Adrenal gland (tissue), 12 donors: ENCODE data around the gene ITPK1. TPM values are rescaled to one million over a fixed set of nuclear protein-coding genes. Genes with fewer than 3 reads are reported as not detected.

ENCODE experiments used
- DNase-seq, 7 donors: peaks; one replicate each; pipeline ENCODE4 v3.0.0-alpha.2; 2019 to 2020
- H3K27ac ChIP-seq, 5 donors: fragments of 200-600 bp; sonication (generic) in 4 of 5; 1 replicate in 3 of 5; 2 replicates in 2 of 5; pipeline versions ENCODE4 v1.5.1 to v1.8.0; 2016 to 2020; ENCODE audit warnings: mild to moderate bottlenecking in 1 of 5
- H3K27me3 ChIP-seq: fragments of 200-600 bp; 2 replicates; pipeline ENCODE4 v1.8.0; 2021
- H3K36me3 ChIP-seq, 2 donors: fragments of 200-600 bp; replicated peaks in 1 of 2; 1 replicate in 1 of 2; 2 replicates in 1 of 2; pipeline versions ENCODE4 v1.5.1 to v1.8.0; 2018 to 2022
- H3K4me1 ChIP-seq, 2 donors: fragments of 200-600 bp; replicated peaks in 1 of 2; 1 replicate in 1 of 2; 2 replicates in 1 of 2; pipeline versions ENCODE4 v1.5.1 to v1.8.0; 2018 to 2021
- H3K4me3 ChIP-seq, 4 donors: fragments of 200-600 bp; sonication (generic) in 3 of 4; one replicate each; pipeline ENCODE4 v1.5.1; 2016 to 2018
- H3K9me3 ChIP-seq, 3 donors: fragments of 200-600 bp; sonication (generic) in 1 of 3; replicated peaks in 1 of 3; 1 replicate in 2 of 3; 2 replicates in 1 of 3; pipeline versions ENCODE4 v1.5.1 to v1.8.0; 2016 to 2021
- CTCF ChIP-seq, 6 experiments: fragments of 450-650 bp in 4 of 6; fragments of 200-600 bp in 2 of 6; sonication (generic) in 1 of 6; IDR thresholded peaks; 1 replicate in 5 of 6; 2 replicates in 1 of 6; pipeline versions ENCODE4 v1.5.1 to v1.8.0; 2016 to 2021; ENCODE audit warnings: antibody characterized with exemption in 6 of 6, mild to moderate bottlenecking in 2 of 6, moderate library complexity in 1 of 6
- POLR2A ChIP-seq, 2 donors: fragments of 450-650 bp; IDR thresholded peaks; one replicate each; pipeline ENCODE4 v1.6.1; 2017; ENCODE audit warnings: antibody characterized with exemption in 2 of 2, mild to moderate bottlenecking in 2 of 2, moderate library complexity in 1 of 2
- WGBS, 4 donors: extraction: QIAGEN DNeasy Blood & Tissue Kit in 2 of 4; methylation state at CpG; one replicate each; pipeline versions ENCODE4 v1.1.5 to v1.1.7; 2013 to 2017; 5-methylcytosine and 5-hydroxymethylcytosine counted together
- intact Hi-C, 2 donors: fragments of 100-400 bp; cut with DNase I; formaldehyde crosslinking; loops; one replicate each; pipeline versions ENCODE4 v1.14.1 to v1.15.0; 2022 to 2023
- polyA plus RNA-seq, 3 donors: library from polyadenylated mRNA; stranded (reverse); fragments of 200-250 nt in 2 of 3; fragments of 350-450 nt in 1 of 3; fragmentation: Illumina TruSeq in 1 of 3; extraction: RNeasy Lipid Tissue Mini Kit (QIAGEN cat#74804) in 1 of 3; gene quantifications; one replicate each; pipeline ENCODE4 v1.2.3, GENCODE V29; 2013 to 2014
- total RNA-seq, 9 donors: library from RNA; depleted of rRNA in 4 of 9; stranded (reverse); fragments of >200 nt in 4 of 9; fragments of 120-200 nt in 1 of 9; fragmentation: NEBNext Ultra II Directional in 1 of 9; extraction: Animal tissue kit (Norgen Biotek cat#: 25700) in 1 of 9; gene quantifications; one replicate each; pipeline versions ENCODE4 v1.1.0 to v1.2.4, GENCODE V29; 2013 to 2023
- donor health status: healthy with polysubstance abuse.
- donor health status: Bipolar disorder and iron deficiency.
- donor health status: DM: yes; HTN: yes; CAD: no.
- donor health status: DM: no; HTN: no; CAD: no.
- donor health status: DM: no; HTN: no; CAD: no.
- donor health status: DM: yes; HTN: yes; CAD: no.

Gene ITPK1
- total and polyA plus RNA-seq, 12 donors, result 28.1 to 182 (median 49.2) TPM

- Histone ChIP-seq H3K4me3 (no peak overlapping the region), H3K27ac (peak overlapping the region in 1 of 5 donors; percentile 52), H3K4me1 (peaks cover 0 to 17% of the 10 kb centered on the region in 2 donors), H3K27me3 (no peaks in the 10 kb centered on the region), H3K9me3 (no peaks in the 10 kb centered on the region), H3K36me3 (no peaks in the 10 kb centered on the region)
- intact Hi-C loops, result no loop called here
- 90 to 98% (median 93%) methylated on average over 2 to 8 of the region's 8 CpGs for WGBS, 4 donors
- no peak for TF ChIP-seq POLR2A (IDR thresholded peaks at IDR 0.05)
- TF ChIP-seq CTCF (IDR thresholded peaks at IDR 0.05), result no peak
- no peak for DNase-seq
Measured at GRCh38 chr14:93091666-93092065, 24.1 kb downstream of the ITPK1 start.

- no peaks in the 10 kb centered on the region for H3K9me3 ChIP-seq
- peak in 1 of 7 donors; percentile 68 for DNase-seq
- peaks cover 0 to 17% of the 10 kb centered on the region in 2 donors for H3K4me1 ChIP-seq
- no peak for TF ChIP-seq POLR2A (IDR thresholded peaks at IDR 0.05)
- TF ChIP-seq CTCF (IDR thresholded peaks at IDR 0.05), result no peak
- WGBS, 4 donors, result 75 to 85% (median 78%) methylated on average over 11 of the region's 11 CpGs
- no peaks in the 10 kb centered on the region for H3K27me3 ChIP-seq
- intact Hi-C loops, result no loop called here
- H3K27ac ChIP-seq, result peak overlapping the region in 1 of 5 donors; percentile 57
- no peaks in the 10 kb centered on the region for H3K36me3 ChIP-seq
- no peak overlapping the region for H3K4me3 ChIP-seq
Measured at GRCh38 chr14:93090826-93091555, 24.7 kb downstream of the ITPK1 start.

- H3K27me3 ChIP-seq, result no peaks in the 10 kb centered on the region
- peaks cover 0 to 17% of the 10 kb centered on the region in 2 donors for H3K4me1 ChIP-seq
- no peaks in the 10 kb centered on the region for H3K9me3 ChIP-seq
- intact Hi-C loops, result no loop called here
- peak overlapping the region in 1 of 5 donors; percentile 21 for H3K27ac ChIP-seq
- no peaks in the 10 kb centered on the region for H3K36me3 ChIP-seq
- WGBS, 4 donors, result 84 to 92% (median 91%) methylated on average over 7 to 10 of the region's 10 CpGs
- no peak for DNase-seq
- H3K4me3 ChIP-seq, result no peak overlapping the region
- TF ChIP-seq POLR2A (IDR thresholded peaks at IDR 0.05) (no peak), CTCF (IDR thresholded peaks at IDR 0.05) (no peak)
Measured at GRCh38 chr14:93089521-93090269, 26.0 kb downstream of the ITPK1 start.

- Histone ChIP-seq H3K4me3 (no peak overlapping the region), H3K36me3 (no peaks in the 10 kb centered on the region), H3K27ac (no peak overlapping the region), H3K27me3 (no peaks in the 10 kb centered on the region), H3K4me1 (peaks cover 0 to 2% of the 10 kb centered on the region in 2 donors), H3K9me3 (no peaks in the 10 kb centered on the region)
- intact Hi-C loops, result no loop called here
- WGBS, 4 donors, result 53 to 85% (median 78%) methylated on average over 5 to 8 of the region's 8 CpGs
- TF ChIP-seq POLR2A (IDR thresholded peaks at IDR 0.05), result no peak
- TF ChIP-seq CTCF (IDR thresholded peaks at IDR 0.05), result no peak
- no peak for DNase-seq
Measured at GRCh38 chr14:93086441-93087055, 29.2 kb downstream of the ITPK1 start.
